NCI-H69 (cell line): Measurements from ENCODE around the gene PACC1.
"Not testable (repeated sequence)": the region's sequence is repeated elsewhere in the genome, so short reads cannot be mapped to it uniquely, and the experiment has no call there.

Experiments
- DNase-seq: peaks from one replicate; lab custom pipeline; 2025; lab: John Stamatoyannopoulos, UW

PACC1 gene

DNA sequence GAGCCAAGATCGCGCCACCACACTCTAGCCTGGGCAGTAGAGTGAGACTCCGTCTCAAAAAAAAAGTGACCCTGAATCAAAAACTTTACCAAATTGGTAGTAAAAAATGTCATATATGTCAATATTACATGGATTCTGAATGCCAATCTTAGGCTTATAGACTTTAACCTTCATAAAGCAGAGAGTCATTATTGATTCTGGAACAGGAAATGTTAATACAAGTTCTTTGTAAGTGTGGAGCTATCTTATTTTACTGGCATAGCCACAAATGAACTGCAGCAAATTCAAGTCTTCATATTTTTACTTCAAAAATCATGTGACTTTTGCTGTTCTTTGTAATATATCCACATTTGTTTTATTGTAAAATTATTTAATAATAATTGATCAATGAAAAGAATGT is 88.1 kb downstream of the PACC1 start:
- DNase-seq: no peak

DNA sequence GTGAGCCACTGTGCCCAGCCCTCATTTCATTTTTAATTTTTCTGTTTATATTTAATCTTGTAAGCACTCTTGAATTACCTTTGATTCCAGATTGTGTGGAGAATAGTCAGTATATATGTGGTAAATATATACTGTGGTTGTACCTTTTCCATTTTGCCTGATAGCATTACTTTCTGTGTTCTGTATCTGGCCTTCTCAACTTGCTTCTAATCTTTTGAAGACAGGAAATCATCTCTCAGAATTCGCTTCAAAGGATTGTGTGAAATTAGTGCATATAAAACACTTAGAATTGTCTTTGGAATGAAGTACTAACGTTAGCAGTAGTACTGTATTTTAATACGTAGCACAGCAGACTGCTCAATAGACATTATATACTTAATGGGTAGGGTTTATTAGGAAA is 91.6 kb downstream of the PACC1 start:
- DNase-seq: no peak

DNA sequence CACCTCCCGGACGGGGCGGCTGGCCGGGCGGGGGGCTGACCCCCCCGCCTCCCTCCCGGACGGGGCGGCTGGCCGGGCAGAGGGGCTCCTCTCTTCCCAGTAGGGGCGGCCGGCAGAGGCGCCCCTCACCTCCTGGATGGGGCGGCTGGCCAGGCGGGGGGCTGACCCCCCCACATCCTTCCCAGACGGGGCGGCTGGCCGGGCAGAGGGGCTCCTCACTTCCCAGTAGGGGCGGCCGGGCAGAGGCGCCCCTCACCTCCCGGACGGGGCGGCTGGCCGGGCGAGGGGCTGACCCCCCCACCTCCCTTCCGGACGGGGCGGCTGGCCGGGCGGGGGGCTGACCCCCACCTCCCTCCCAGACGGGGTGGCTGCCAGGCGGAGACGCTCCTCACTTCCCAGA is 93.7 kb downstream of the PACC1 start:
- not testable (repeated sequence) for DNase-seq

DNA sequence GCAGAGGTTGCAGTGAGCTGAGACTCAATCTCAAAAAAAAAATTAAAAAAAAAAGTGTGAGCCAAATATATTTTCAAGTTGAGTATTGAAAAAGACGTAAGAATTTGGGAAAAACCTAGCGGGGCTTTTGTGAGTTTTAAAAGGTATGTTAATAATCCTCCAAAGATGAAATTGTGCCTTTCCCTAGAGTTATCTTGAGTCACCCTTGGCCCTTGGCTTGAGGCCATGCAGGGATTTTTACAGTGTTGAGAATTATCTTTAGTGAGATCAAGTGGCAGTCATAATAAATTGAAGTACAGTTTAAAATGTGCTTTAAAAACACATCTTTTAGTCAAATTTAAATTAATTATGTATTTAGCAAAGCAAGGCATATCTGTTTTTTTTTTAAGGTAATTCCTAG is 96.8 kb downstream of the PACC1 start:
- no peak for DNase-seq

DNA sequence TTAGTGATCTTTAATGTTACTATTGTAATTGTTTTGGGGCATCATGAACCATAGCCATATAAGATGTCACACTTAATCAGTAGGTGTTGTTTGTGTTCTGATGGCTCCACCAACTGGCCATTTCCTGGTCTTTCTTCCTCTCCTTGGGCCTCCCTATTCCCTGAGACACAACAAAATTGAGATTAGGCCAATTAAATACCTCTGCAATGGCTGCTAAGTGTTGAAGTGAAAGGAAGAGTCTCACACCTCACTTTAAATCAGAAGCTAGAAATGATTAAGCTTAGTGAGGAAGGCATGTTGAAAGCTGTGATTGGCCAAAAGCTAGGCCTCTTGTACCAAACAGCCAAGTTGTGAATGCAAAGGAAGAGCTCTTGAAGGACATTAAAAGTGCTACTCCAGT is 98.8 kb downstream of the PACC1 start:
- DNase-seq: peak; percentile 61

DNA sequence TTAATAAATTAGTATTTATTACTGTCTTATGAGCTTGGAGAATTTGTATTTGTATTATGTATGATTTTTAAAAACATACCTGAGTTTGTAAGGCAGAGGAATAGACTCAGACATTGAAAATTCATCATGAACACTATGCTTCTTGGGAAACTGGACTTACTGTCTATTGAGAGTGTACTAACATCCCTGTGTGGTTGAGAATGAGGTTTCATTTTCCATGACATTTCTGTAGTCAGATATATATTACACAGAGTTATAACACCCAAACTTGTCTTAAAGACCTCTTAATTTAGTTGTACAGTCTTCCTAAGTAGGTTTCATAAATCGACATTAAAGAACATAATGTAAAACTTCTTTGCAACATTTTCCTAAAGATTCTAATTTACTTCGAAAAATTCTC is 99.5 kb downstream of the PACC1 start:
- DNase-seq: no peak
